Gastroesophageal sphincter (tissue), 4 donors: ENCODE data around the gene ALDOA. TPM values are rescaled to one million over a fixed set of nuclear protein-coding genes. Genes with fewer than 3 reads are reported as not detected.

Experiments
- ATAC-seq: fragments of 150-250 bp; one replicate; pipeline ENCODE4 v1.9.1; 2016; ENCODE audit warnings: mild to moderate bottlenecking, moderate library complexity
- H3K27ac ChIP-seq, 4 donors: fragments of 200-600 bp; sonication (generic) in 3 of 4; 1 replicate in 3 of 4; 2 replicates in 1 of 4; pipeline ENCODE4 v1.5.1; 2016 to 2019
- H3K27me3 ChIP-seq: fragments of 200-600 bp; sonication (generic); one replicate; pipeline ENCODE4 v1.5.1; 2019
- H3K36me3 ChIP-seq, 2 donors: fragments of 200-600 bp; sonication (generic); one replicate each; pipeline ENCODE4 v1.5.1; 2019; ENCODE audit warnings: control low read depth in 1 of 2
- H3K4me1 ChIP-seq, 3 donors: fragments of 200-600 bp; sonication (generic); 1 replicate in 2 of 3; 2 replicates in 1 of 3; pipeline ENCODE4 v1.5.1; 2016 to 2019; ENCODE audit warnings: control low read depth in 2 of 3
- H3K4me3 ChIP-seq, 2 donors: fragments of 200-600 bp; sonication (generic); one replicate each; pipeline ENCODE4 v1.5.1; 2019; ENCODE audit warnings: mild to moderate bottlenecking in 1 of 2, moderate library complexity in 1 of 2
- H3K9me3 ChIP-seq, 3 donors: fragments of 200-600 bp; sonication (generic); one replicate each; pipeline ENCODE4 v1.5.1; 2017 to 2019; ENCODE audit warnings: control low read depth in 2 of 3
- CTCF ChIP-seq, 4 experiments: fragments of 200-600 bp in 2 of 4; fragments of 450-650 bp in 2 of 4; sonication (generic) in 1 of 4; IDR thresholded peaks; one replicate each; pipeline ENCODE4 v1.5.1; 2017 to 2019; ENCODE audit warnings: antibody characterized with exemption in 4 of 4, mild to moderate bottlenecking in 2 of 4, moderate library complexity in 2 of 4
- EP300 ChIP-seq: sonication (generic); formaldehyde crosslinking; IDR thresholded peaks from one replicate; pipeline ENCODE4 v1.6.1; 2017; ENCODE audit warnings: antibody characterized with exemption, mild to moderate bottlenecking
- POLR2A ChIP-seq, 2 donors: fragments of 450-650 bp; IDR thresholded peaks; one replicate each; pipeline ENCODE4 v1.6.1; 2017; ENCODE audit warnings: antibody characterized with exemption in 2 of 2, mild to moderate bottlenecking in 2 of 2, moderate library complexity in 1 of 2
- POLR2AphosphoS5 ChIP-seq: sonication (generic); formaldehyde crosslinking; IDR thresholded peaks from one replicate; pipeline ENCODE4 v1.6.1; 2017; ENCODE audit warnings: antibody characterized with exemption
- WGBS, 2 donors: methylation state at CpG; one replicate each; pipeline ENCODE4 v1.1.5; 2018; ENCODE audit warnings: low coverage in 1 of 2; 5-methylcytosine and 5-hydroxymethylcytosine counted together
- total RNA-seq, 4 donors: library from RNA; depleted of rRNA; stranded (reverse); fragments of >200 nt; gene quantifications; one replicate each; pipeline ENCODE4 v1.1.0, GENCODE V29; 2016

Gene ALDOA
- total RNA-seq, 4 donors from 2014 or later: 1,018 to 1,914 (median 1,258) TPM

DNA sequence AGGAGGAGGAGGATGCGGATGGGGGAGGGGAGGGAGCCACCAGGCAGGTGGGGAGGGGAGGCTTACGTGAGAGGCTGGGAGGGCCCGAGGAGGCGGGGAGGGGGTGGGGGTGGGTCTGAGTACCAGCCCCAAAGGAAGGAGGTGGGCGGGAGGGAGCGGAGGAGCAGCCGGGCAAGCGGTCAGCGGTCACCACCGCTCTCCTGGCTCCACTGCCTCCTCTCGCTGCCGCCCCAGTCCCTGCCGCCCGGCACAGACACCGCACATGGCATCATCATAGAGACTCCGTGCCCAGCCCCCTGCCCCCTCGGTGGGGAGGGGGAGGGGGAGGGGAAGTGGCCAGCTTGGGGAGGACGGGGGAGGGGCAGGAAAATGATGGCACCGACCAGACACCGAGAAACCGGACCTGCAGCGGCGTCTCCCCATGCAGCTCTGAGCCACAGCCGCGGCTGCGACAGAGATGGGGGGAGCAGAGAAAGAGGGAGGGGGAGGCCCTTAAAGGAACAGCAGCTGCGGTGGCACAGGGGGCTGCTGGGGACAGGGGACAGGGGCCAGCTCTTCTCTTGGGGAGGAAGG, 34.6 kb upstream of the ALDOA start, which contains the start of gene TLCD3B:
TLCD3B (minus strand) TSS at position 431 of the 573 bp plus-strand sequence. CDS start 744 bp downstream, outside the sequence.
- TF ChIP-seq EP300 (no peak), CTCF (IDR thresholded peaks at IDR 0.05) (no peak), POLR2AphosphoS5 (no peak), POLR2A (IDR thresholded peaks at IDR 0.05) (no peak)
- Histone ChIP-seq H3K9me3 (no peaks in the 10 kb centered on the region), H3K36me3 (no peaks in the 10 kb centered on the region), H3K4me1 (peaks cover 0 to 17% (median 6%) of the 10 kb centered on the region in 3 donors), H3K27ac (no peak within 1 kb of the TSS), H3K4me3 (peak within 1 kb of the TSS in 1 of 2 donors; percentile 34), H3K27me3 (peaks cover 99% of the 10 kb centered on the region)
- no peak for ATAC-seq
- 0 to 2% methylated on average over 7 to 8 of the region's 27 CpGs for whole genome bisulfite sequencing, 2 donors

DNA sequence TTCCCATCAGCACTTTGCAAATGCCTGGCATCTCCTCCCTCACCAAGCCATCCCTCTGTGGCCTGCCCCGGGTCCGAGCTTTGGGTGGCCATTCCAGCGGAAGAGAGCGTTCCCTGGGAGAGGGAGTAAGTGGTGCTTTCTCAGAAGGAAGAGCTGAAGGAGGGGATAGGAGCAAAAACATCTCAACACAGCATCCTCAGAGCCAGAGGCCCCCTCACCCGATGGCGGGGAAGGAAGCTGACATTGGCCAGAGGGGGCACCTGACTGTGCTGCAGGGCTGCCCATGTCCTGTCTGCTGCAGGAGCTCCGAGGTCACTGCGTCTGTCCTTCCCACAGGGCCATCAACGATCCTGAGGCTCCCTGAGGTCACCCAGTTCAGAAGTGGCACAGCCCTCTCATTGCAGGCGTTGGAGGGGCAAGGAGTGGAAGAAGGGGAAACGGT, 34.1 kb upstream of the ALDOA start:
- WGBS, 2 donors: no CpG with 5 or more reads among the region's 11 CpGs
- no peak overlapping the region for H3K27ac ChIP-seq
- peaks cover 0 to 17% (median 6%) of the 10 kb centered on the region in 3 donors for H3K4me1 ChIP-seq
- no peak for ATAC-seq
- TF ChIP-seq POLR2AphosphoS5: no peak
- TF ChIP-seq POLR2A (IDR thresholded peaks at IDR 0.05): no peak
- no peak for TF ChIP-seq CTCF (IDR thresholded peaks at IDR 0.05)
- no peak for TF ChIP-seq EP300
- no peak overlapping the region for H3K4me3 ChIP-seq
- H3K9me3 ChIP-seq: no peaks in the 10 kb centered on the region
- H3K27me3 ChIP-seq: peaks cover 98% of the 10 kb centered on the region
- H3K36me3 ChIP-seq: no peaks in the 10 kb centered on the region

DNA sequence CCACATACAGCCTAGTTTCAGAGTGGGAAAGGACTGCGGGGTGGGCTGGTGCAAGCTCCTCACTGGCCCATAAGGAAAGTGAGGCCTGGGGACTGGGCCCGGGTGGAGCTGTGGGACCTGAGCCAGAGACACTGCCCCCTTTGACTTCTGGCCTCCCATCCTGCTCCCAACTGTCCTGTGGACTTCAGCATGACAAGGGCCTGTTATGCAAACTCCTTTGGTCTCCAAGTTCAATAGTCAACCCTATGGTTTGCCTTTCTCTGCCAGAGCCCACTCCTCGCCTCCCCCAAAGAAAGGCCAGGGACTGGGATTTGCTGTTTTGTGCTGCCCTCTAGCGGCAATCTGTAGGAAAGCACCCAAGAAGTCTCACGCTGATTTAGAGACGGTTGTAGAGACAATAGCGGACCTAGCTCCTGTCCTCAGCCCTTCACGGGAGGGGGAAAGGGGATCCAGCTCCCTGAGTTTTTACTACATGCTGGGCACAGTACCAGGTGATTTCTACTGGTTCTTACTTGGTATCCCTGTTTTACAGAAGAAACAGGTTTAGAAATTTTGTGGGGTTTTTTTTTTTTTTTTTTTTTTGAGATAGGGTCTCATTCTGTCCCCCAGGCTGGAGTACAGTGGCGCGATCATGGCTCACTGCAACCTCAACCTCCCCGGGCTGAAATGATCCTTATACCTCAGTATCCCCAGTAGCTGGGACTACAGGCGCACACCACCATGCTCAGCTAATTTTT, 33.3 kb upstream of the ALDOA start:
- H3K27ac ChIP-seq: no peak overlapping the region
- peaks cover 0 to 17% (median 6%) of the 10 kb centered on the region in 3 donors for H3K4me1 ChIP-seq
- H3K27me3 ChIP-seq: peaks cover 98% of the 10 kb centered on the region
- no peaks in the 10 kb centered on the region for H3K9me3 ChIP-seq
- no peaks in the 10 kb centered on the region for H3K36me3 ChIP-seq
- TF ChIP-seq POLR2A (IDR thresholded peaks at IDR 0.05) (no peak), CTCF (IDR thresholded peaks at IDR 0.05) (peak in 3 of 4 experiments; percentile 50 to 66 (median 53))
- H3K4me3 ChIP-seq: no peak overlapping the region
- no peak for ATAC-seq
- 9% methylated on average over 11 of the region's 12 CpGs; no CpG with 5 or more reads in 1 of the 2 donors for WGBS, 2 donors

- H3K4me1 ChIP-seq: peaks cover 0 to 17% (median 6%) of the 10 kb centered on the region in 3 donors
- H3K27me3 ChIP-seq: peaks cover 87% of the 10 kb centered on the region
- no peak for TF ChIP-seq EP300
- no peak for TF ChIP-seq CTCF (IDR thresholded peaks at IDR 0.05)
- no peak for TF ChIP-seq POLR2A (IDR thresholded peaks at IDR 0.05)
- TF ChIP-seq POLR2AphosphoS5: no peak
- no peaks in the 10 kb centered on the region for H3K36me3 ChIP-seq
- WGBS, 2 donors: 67 to 73% methylated on average over 5 to 7 of the region's 7 CpGs
- no peak overlapping the region for H3K27ac ChIP-seq
- ATAC-seq: no peak
- H3K9me3 ChIP-seq: no peaks in the 10 kb centered on the region
- no peak overlapping the region for H3K4me3 ChIP-seq
Measured at GRCh38 chr16:30033270-30033669, 32.3 kb upstream of the ALDOA start.
